SK-N-MC (cell line): ENCODE data around the gene ECEL1.
A peak's percentile ranks its signal among the peaks of the same experiment; 100 is the strongest.

ENCODE experiments used
- DNase-seq: peaks from one replicate; pipeline ENCODE4 v3.0.0-alpha.2; 2011; ENCODE audit warnings: low read depth, low spot score
- H3K27ac ChIP-seq: fragments of 200-600 bp; sonication (generic); 2 replicates; pipeline ENCODE4 v1.5.1; 2016; ENCODE audit warnings: mixed run types
- H3K36me3 ChIP-seq: fragments of 200-600 bp; sonication (generic); 2 replicates; pipeline ENCODE4 v1.6.1; 2017; ENCODE audit warnings: antibody characterized with exemption, low read length, mixed read lengths; ENCODE audit not compliant: insufficient read depth
- H3K4me3 ChIP-seq: fragments of 200-600 bp; sonication (generic); 2 replicates; pipeline ENCODE4 v1.5.1; 2016
- H3K9ac ChIP-seq: fragments of 200-600 bp; sonication (generic); 2 replicates; pipeline ENCODE4 v1.8.0; 2017; ENCODE audit warnings: mixed run types, mixed read lengths; ENCODE audit not compliant: insufficient read length
- H3K9me3 ChIP-seq: fragments of 200-600 bp; sonication (generic); 2 replicates; pipeline ENCODE4 v1.6.1; 2017; ENCODE audit warnings: low read depth, mild to moderate bottlenecking, antibody characterized with exemption, low read length, moderate library complexity, mixed read lengths
- EZH2 ChIP-seq: fragments of 200-600 bp; sonication (generic); IDR thresholded peaks from one replicate; pipeline ENCODE4 v1.6.1; 2017; ENCODE audit warnings: antibody characterized with exemption
- FOXP2 ChIP-seq: optimal IDR thresholded peaks from 2 replicates; pipeline ENCODE3; 2011; ENCODE audit warnings: mild to moderate bottlenecking, moderate library complexity; ENCODE audit not compliant: insufficient read depth; ENCODE audit errors: extremely low read length, control extremely low read depth
- POLR2AphosphoS5 ChIP-seq: IDR thresholded peaks from 2 replicates; pipeline ENCODE4 v1.6.1; 2012; ENCODE audit warnings: mild to moderate bottlenecking, low read depth, low read length, borderline replicate concordance

ECEL1 gene

GRCh38 chr2:232479341-232480200 is 8.1 kb downstream of the ECEL1 start:
- Histone ChIP-seq H3K9me3 (no peaks in the 10 kb centered on the region), H3K9ac (no peak overlapping the region), H3K27ac (no peak overlapping the region), H3K4me3 (no peak overlapping the region), H3K36me3 (no peaks in the 10 kb centered on the region)
- no peak for TF ChIP-seq POLR2AphosphoS5
- TF ChIP-seq FOXP2 = no peak
- TF ChIP-seq EZH2 = no peak
- no peak for DNase-seq

- no peaks in the 10 kb centered on the region for H3K36me3 ChIP-seq
These were observed 8.9 kb downstream of the ECEL1 start for GRCh38 chr2:232478571-232479340.

GRCh38 chr2:232477751-232478510 is 9.7 kb downstream of the ECEL1 start:
- TF ChIP-seq POLR2AphosphoS5 (no peak), EZH2 (no peak), FOXP2 (no peak)
- H3K4me3 ChIP-seq = no peak overlapping the region
- no peak overlapping the region for H3K9ac ChIP-seq
- H3K27ac ChIP-seq = no peak overlapping the region
- no peaks in the 10 kb centered on the region for H3K36me3 ChIP-seq
- no peak for DNase-seq
- H3K9me3 ChIP-seq = no peaks in the 10 kb centered on the region

More at GRCh38 chr2:232478571-232479340, 8.9 kb downstream of the ECEL1 start:
- TF ChIP-seq EZH2 (no peak), POLR2AphosphoS5 (no peak), FOXP2 (no peak)
- Histone ChIP-seq H3K27ac (no peak overlapping the region), H3K9me3 (no peaks in the 10 kb centered on the region), H3K9ac (no peak overlapping the region), H3K4me3 (no peak overlapping the region)
- no peak for DNase-seq

GRCh38 chr2:232476791-232477190 is 10.8 kb downstream of the ECEL1 start:
- TF ChIP-seq FOXP2 = no peak
- no peak for TF ChIP-seq POLR2AphosphoS5
- TF ChIP-seq EZH2 = no peak
- H3K27ac ChIP-seq = no peak overlapping the region
- H3K9me3 ChIP-seq = no peaks in the 10 kb centered on the region
- H3K9ac ChIP-seq = no peak overlapping the region
- H3K36me3 ChIP-seq = no peaks in the 10 kb centered on the region
- DNase-seq = no peak
- H3K4me3 ChIP-seq = no peak overlapping the region

- Histone ChIP-seq H3K36me3 (no peaks in the 10 kb centered on the region), H3K9me3 (no peaks in the 10 kb centered on the region), H3K4me3 (no peak overlapping the region), H3K9ac (no peak overlapping the region), H3K27ac (no peak overlapping the region)
- no peak for DNase-seq
- TF ChIP-seq POLR2AphosphoS5 = no peak
- no peak for TF ChIP-seq FOXP2
- no peak for TF ChIP-seq EZH2
These were observed 11.6 kb downstream of the ECEL1 start for GRCh38 chr2:232476045-232476444.

- no peak overlapping the region for H3K9ac ChIP-seq
- H3K4me3 ChIP-seq = no peak overlapping the region
- TF ChIP-seq POLR2AphosphoS5 (no peak), FOXP2 (no peak), EZH2 (no peak)
- DNase-seq = peak; percentile 61
- no peaks in the 10 kb centered on the region for H3K9me3 ChIP-seq
- H3K27ac ChIP-seq = no peak overlapping the region
- H3K36me3 ChIP-seq = no peaks in the 10 kb centered on the region
These were observed 14.2 kb downstream of the ECEL1 start for GRCh38 chr2:232473467-232473890.

GRCh38 chr2:232466221-232466620 is 21.4 kb downstream of the ECEL1 start:
- no peaks in the 10 kb centered on the region for H3K9me3 ChIP-seq
- H3K36me3 ChIP-seq = no peaks in the 10 kb centered on the region
- H3K9ac ChIP-seq = no peak overlapping the region
- H3K27ac ChIP-seq = no peak overlapping the region
- no peak for DNase-seq
- no peak overlapping the region for H3K4me3 ChIP-seq
- no peak for TF ChIP-seq EZH2
- no peak for TF ChIP-seq FOXP2
- no peak for TF ChIP-seq POLR2AphosphoS5

GRCh38 chr2:232465061-232465460 is 22.6 kb downstream of the ECEL1 start:
- Histone ChIP-seq H3K9ac (no peak overlapping the region), H3K4me3 (no peak overlapping the region), H3K36me3 (no peaks in the 10 kb centered on the region), H3K27ac (no peak overlapping the region), H3K9me3 (no peaks in the 10 kb centered on the region)
- TF ChIP-seq EZH2 (no peak), POLR2AphosphoS5 (no peak), FOXP2 (no peak)
- no peak for DNase-seq
